HG02798 (cell line): ENCODE results near the gene ECI1.

ENCODE experiments used
- ATAC-seq: cut with Tn5 transposase; IDR thresholded peaks from one replicate; pipeline ENCODE4 v1.9.1; 2021; ENCODE audit warnings: mild to moderate bottlenecking; ENCODE audit not compliant: unreplicated experiment, poor library complexity

ECI1 gene

GRCh38 chr16:2251296-2252111 lies at the start of gene ECI1:
TSS of gene ECI1 (minus strand) at chr16:2251587. CDS start at chr16:2251566, 21 bp downstream.
- peak; percentile 94 for ATAC-seq

DNA sequence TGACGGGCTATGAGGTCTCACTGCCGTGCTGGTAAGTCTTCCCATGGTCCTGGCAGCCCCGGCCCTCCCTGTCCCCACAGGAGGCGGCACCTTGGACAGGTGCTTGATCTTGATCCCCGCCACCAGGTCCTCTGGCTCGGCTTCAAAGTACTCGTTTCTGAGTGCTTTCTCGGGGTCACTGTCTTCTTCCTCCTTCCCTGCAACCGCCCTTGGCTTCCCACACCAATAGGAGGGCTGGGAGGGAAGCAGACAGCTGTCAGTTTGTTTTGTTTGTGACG lies 48.5 kb upstream of the ECI1 start:
- ATAC-seq = no peak

DNA sequence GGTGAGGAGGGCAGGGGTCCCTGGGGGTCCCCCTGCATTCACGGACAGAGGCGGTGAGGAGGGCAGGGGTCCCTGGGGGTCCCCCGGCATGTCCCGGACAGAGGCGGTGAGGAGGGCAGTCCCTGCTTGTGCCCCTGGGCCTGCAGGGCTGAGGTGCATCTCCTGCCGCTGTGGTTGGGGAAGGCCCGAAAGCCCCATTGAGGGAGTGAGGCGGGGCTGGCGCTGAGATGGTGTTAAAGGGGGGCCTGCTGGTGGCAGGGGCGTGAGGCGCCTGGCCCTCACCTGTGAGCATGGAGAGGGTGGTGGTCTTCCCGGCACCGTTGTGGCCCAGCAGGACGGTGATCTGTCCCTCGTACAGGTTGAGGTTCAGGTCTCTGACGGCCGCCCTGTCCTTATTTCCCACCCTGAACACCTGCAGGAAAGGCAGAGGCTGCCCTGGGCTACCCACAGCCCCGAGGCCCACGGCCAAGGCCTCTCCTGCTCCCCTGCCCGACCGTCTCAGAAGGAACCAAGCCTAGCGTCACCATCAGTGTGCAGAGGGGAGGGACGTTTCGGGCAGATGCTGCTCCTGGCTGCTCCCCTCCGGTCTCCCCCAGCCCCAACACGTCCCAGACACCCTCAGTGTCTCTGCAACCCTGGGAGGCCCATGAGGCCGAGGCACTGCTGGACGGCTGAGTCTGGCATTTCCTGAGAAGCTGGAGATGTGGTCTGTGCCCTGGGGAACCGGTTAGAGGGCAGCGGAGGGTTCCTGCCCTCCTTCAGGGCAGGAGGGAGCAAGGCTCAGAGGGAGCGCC lies 47.9 kb upstream of the ECI1 start:
- no peak for ATAC-seq

- no peak for ATAC-seq
These were observed 47.2 kb upstream of the ECI1 start for GRCh38 chr16:2298621-2299020.

DNA sequence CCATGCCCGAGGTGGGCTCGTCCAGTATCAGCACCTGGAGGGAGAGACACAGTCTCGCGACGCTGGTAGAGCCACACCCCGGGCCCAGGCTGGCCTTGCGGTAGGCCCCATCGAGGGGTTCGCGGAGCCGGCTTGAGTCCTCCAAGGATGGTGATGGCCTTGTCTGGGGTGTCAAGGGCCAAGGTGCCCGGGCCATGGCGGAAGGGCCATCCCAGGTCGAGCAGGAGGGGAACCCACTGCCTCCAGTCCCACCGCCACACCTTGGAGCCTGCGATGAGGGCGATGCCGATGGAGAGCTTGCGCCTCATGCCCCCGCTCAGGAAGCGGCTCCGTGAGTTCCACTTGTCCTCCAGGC lies 46.1 kb upstream of the ECI1 start:
- ATAC-seq = no peak

GRCh38 chr16:2296661-2297505 lies 45.5 kb upstream of the ECI1 start:
- ATAC-seq = no peak

GRCh38 chr16:2295056-2295798 lies 43.8 kb upstream of the ECI1 start:
- peak; percentile 88 for ATAC-seq

DNA sequence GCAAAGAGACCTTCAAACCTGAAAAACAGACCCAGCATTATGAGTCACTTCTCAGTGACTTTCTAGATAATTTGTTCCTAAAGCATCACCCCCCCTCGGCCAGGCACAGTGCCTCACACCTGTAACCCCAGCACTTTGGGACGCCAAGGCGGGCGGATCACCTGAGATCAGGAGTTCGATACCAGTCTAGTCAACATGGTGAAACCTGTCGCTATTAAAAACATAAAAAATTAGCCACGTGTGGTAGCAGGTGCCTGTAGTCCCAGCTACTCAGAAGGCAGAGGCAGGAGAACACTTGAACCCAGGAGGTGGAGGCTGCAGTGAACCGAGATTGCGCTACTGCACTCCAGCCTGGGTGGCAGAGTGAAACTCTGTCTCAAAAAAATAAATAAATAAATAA lies 40.8 kb upstream of the ECI1 start:
- ATAC-seq = no peak

GRCh38 chr16:2289282-2289681 lies 37.9 kb upstream of the ECI1 start:
- ATAC-seq = no peak

GRCh38 chr16:2288726-2289125 lies 37.3 kb upstream of the ECI1 start:
- ATAC-seq = no peak

- ATAC-seq = no peak
These were observed 36.6 kb upstream of the ECI1 start for GRCh38 chr16:2287916-2288547.

DNA sequence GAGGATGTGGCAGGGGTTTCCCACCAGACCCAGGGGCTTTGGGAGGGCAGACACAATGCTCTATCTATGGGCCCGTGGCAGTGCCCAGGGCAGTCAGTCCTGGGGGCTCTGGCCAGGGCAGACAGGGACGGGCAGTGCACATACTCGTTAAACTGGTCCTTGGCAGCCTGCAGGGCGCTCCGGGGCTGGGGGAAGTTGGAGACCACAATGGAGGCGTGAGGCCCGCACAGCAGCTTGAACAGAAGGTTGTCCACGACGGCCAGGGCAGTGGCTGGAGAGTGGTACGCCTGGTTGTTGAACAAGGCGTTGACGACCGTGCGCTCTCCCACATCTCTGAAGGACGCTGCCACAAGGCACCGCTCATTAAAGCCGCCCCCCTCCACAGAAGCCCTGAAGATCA lies 35.2 kb upstream of the ECI1 start:
- no peak for ATAC-seq

DNA sequence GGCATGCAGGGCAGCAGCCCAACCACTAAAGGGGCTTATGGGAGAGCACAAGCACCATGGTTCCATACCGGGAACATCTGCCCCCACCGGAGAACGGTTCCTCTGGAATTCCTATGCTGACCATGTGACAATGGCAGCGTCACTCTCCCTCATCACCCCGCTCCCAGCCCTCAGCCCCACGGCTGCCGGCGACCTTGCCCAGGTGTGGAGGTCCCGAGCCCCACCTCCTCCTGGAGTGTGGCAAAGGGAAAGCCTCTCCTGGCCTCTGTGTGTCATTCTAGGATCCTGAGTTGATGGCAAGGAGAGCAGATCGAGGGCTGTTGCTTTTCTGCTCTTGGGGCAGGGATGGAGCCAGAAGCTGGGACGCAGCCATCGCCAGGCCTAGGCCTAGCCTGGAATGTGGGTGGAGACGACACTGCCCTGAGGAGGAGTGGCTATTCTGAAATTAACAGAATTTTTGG lies 34.4 kb upstream of the ECI1 start:
- no peak for ATAC-seq

GRCh38 chr16:2284797-2285576 lies 33.6 kb upstream of the ECI1 start:
- no peak for ATAC-seq

GRCh38 chr16:2284001-2284770 lies 32.8 kb upstream of the ECI1 start:
- no peak for ATAC-seq

- ATAC-seq = no peak
These were observed 31.6 kb upstream of the ECI1 start for GRCh38 chr16:2282866-2283555.

DNA sequence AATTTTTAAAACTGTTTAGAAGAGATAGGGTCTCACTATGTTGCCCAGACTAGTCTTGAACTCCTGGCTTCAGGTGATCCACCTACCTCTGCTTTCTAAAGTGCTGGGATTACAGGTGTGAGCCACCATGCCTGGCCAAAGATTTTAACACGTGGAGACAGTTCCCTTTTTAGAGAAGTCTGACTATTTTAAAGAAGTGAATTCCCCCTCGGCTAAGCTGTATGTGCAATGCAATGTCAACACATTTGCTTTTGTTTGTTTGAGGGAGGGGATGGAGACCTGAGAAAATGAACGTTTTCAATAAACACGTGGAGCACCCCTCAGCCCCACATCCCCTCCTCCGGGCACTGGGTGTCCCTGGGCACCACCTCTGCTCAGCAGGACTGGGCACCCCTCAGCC lies 30.9 kb upstream of the ECI1 start:
- ATAC-seq = no peak
